ENCODE data around the gene RPRML.
"Not testable (repeated sequence)": the region's sequence is repeated elsewhere in the genome, so short reads cannot be mapped to it uniquely, and the experiment has no call there.

GRCh38 chr17:47016966-47017365 lies 37.9 kb upstream of the RPRML start:
- TF ChIP-seq, protein P1, sequence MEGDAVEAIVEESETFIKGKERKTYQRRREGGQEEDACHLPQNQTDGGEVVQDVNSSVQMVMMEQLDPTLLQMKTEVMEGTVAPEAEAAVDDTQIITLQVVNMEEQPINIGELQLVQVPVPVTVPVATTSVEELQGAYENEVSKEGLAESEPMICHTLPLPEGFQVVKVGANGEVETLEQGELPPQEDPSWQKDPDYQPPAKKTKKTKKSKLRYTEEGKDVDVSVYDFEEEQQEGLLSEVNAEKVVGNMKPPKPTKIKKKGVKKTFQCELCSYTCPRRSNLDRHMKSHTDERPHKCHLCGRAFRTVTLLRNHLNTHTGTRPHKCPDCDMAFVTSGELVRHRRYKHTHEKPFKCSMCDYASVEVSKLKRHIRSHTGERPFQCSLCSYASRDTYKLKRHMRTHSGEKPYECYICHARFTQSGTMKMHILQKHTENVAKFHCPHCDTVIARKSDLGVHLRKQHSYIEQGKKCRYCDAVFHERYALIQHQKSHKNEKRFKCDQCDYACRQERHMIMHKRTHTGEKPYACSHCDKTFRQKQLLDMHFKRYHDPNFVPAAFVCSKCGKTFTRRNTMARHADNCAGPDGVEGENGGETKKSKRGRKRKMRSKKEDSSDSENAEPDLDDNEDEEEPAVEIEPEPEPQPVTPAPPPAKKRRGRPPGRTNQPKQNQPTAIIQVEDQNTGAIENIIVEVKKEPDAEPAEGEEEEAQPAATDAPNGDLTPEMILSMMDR (IDR thresholded peaks at IDR 0.05): not testable (repeated sequence)
- TF ChIP-seq POLR2AphosphoS5 (IDR thresholded peaks at IDR 0.05): not testable (repeated sequence)

All from transverse colon (tissue), 4 donors.